ENCODE data around the gene ANAPC2.

GRCh38 chr9:137145731-137146526, 42.4 kb downstream of the ANAPC2 start:
- TF ChIP-seq EZH2 (IDR thresholded peaks at IDR 0.05; ENCODE audit: borderline replicate concordance, low read depth, low read length, severe bottlenecking): no peak
- TF ChIP-seq CTCF (IDR thresholded peaks at IDR 0.05; ENCODE audit: borderline replicate concordance, extremely low read depth, low read length, poor library complexity, severe bottlenecking): no peak

Data from DND-41 (cell line).